Smooth muscle cell (in vitro differentiated cells): ENCODE data around the gene APOB. TPM values are rescaled to one million over a fixed set of nuclear protein-coding genes. Genes with fewer than 3 reads are reported as not detected.

Experiments used
- DNase-seq: peaks from one replicate; lab custom pipeline; 2025; ENCODE audit not compliant: unreplicated experiment; lab: John Stamatoyannopoulos, UW
- H2AFZ ChIP-seq: fragments of 200-600 bp; sonication (generic); 2 replicates; pipeline ENCODE4 v1.6.0; 2016; ENCODE audit warnings: antibody characterized with exemption, low read depth, mild to moderate bottlenecking
- H3F3A ChIP-seq: fragments of 200-600 bp; sonication (generic); 2 replicates; pipeline ENCODE4 v1.6.0; 2017; ENCODE audit warnings: antibody characterized with exemption, low read depth
- H3K27ac ChIP-seq: fragments of 200-600 bp; sonication (generic); 2 replicates; pipeline ENCODE4 v1.5.1; 2016; ENCODE audit warnings: low read depth, mild to moderate bottlenecking
- H3K27me3 ChIP-seq: fragments of 200-600 bp; sonication (generic); 2 replicates; pipeline ENCODE4 v1.6.1; 2016; ENCODE audit warnings: low read depth, mild to moderate bottlenecking
- H3K36me3 ChIP-seq: fragments of 200-600 bp; sonication (generic); 2 replicates; pipeline ENCODE4 v1.5.1; 2016; ENCODE audit warnings: low read depth
- H3K4me1 ChIP-seq: fragments of 200-600 bp; sonication (generic); 2 replicates; pipeline ENCODE4 v1.5.1; 2016; ENCODE audit warnings: low read depth
- H3K4me2 ChIP-seq: fragments of 200-600 bp; sonication (generic); 2 replicates; pipeline ENCODE4 v1.6.0; 2016; ENCODE audit warnings: mild to moderate bottlenecking
- H3K4me3 ChIP-seq: fragments of 200-600 bp; sonication (generic); 2 replicates; pipeline ENCODE4 v1.5.1; 2016; ENCODE audit warnings: mild to moderate bottlenecking
- H3K79me2 ChIP-seq: fragments of 200-600 bp; sonication (generic); 2 replicates; pipeline ENCODE4 v1.6.0; 2016; ENCODE audit warnings: low read depth, mild to moderate bottlenecking
- H3K9ac ChIP-seq: fragments of 200-600 bp; sonication (generic); 2 replicates; pipeline ENCODE4 v1.6.0; 2016; ENCODE audit warnings: low read depth
- H3K9me3 ChIP-seq: fragments of 200-600 bp; sonication (generic); replicated peaks from 2 replicates; pipeline ENCODE4 v1.5.1; 2016; ENCODE audit warnings: low read depth
- H4K20me1 ChIP-seq: fragments of 200-600 bp; sonication (generic); 2 replicates; pipeline ENCODE4 v1.6.0; 2016; ENCODE audit warnings: low read depth
- CTCF ChIP-seq: fragments of 200-600 bp; sonication (generic); IDR thresholded peaks from 2 replicates; pipeline ENCODE4 v1.5.1; 2017; ENCODE audit warnings: borderline replicate concordance, mild to moderate bottlenecking, antibody characterized with exemption; ENCODE audit not compliant: insufficient read depth, poor library complexity, severe bottlenecking
- WGBS: methylation state at CpG from one replicate; pipeline ENCODE4 v1.1.7; 2016; ENCODE audit warnings: low lambda C conversion rate; 5-methylcytosine and 5-hydroxymethylcytosine counted together
- polyA plus RNA-seq: library from polyadenylated mRNA; unstranded; fragments of >200 nt; fragmentation: Nextera tagmentation; extraction: Ambion mirVana; gene quantifications from 2 replicates; pipeline ENCODE4 v1.2.1, GENCODE V29; 2016
- total RNA-seq: library from RNA; depleted of rRNA; stranded (reverse); fragments of >200 nt; gene quantifications from 2 replicates; pipeline ENCODE4 v1.2.3, GENCODE V29; 2014

APOB gene
- total and polyA plus RNA-seq, 2 experiments from 2014 or later: under 0.01 to 0.09 TPM

- WGBS: 4% methylated on average over 21 of the region's 25 CpGs
- no peak overlapping the region for H3K9ac ChIP-seq
- H3K4me2 ChIP-seq: peak overlapping the region; percentile 82
- no peaks in the 10 kb centered on the region for H4K20me1 ChIP-seq
- H3K4me3 ChIP-seq: peak overlapping the region; percentile 44
- H3K79me2 ChIP-seq: no peaks in the 10 kb centered on the region
- no peak overlapping the region for H2AFZ ChIP-seq
- H3K27me3 ChIP-seq: peaks cover 50% of the 10 kb centered on the region
- peaks cover 6% of the 10 kb centered on the region for H3K4me1 ChIP-seq
- H3K36me3 ChIP-seq: no peaks in the 10 kb centered on the region
- peak; percentile 99 for TF ChIP-seq CTCF
- H3K27ac ChIP-seq: no peak overlapping the region
- DNase-seq: peak; percentile 31
- H3F3A ChIP-seq: no peaks in the 10 kb centered on the region
- no peaks in the 10 kb centered on the region for H3K9me3 ChIP-seq
Measured at GRCh38 chr2:21042958-21043743, 722 bp downstream of the APOB start.

- TF ChIP-seq CTCF: no peak
- H3K79me2 ChIP-seq: no peaks in the 10 kb centered on the region
- H3K9me3 ChIP-seq: no peaks in the 10 kb centered on the region
- no peaks in the 10 kb centered on the region for H3F3A ChIP-seq
- H3K9ac ChIP-seq: no peak overlapping the region
- H3K27me3 ChIP-seq: peaks cover 51% of the 10 kb centered on the region
- no peaks in the 10 kb centered on the region for H3K36me3 ChIP-seq
- no peak overlapping the region for H2AFZ ChIP-seq
- 21% methylated on average over 5 of the region's 5 CpGs for WGBS
- peak overlapping the region; percentile 44 for H3K4me3 ChIP-seq
- H3K4me1 ChIP-seq: peaks cover 6% of the 10 kb centered on the region
- DNase-seq: no peak
- H3K4me2 ChIP-seq: peak overlapping the region; percentile 82
- no peak overlapping the region for H3K27ac ChIP-seq
- H4K20me1 ChIP-seq: no peaks in the 10 kb centered on the region
Measured at GRCh38 chr2:21042708-21042957, 1.2 kb downstream of the APOB start.

GRCh38 chr2:21041943-21042707, 1.7 kb downstream of the APOB start:
- Histone ChIP-seq H3F3A (no peaks in the 10 kb centered on the region), H3K27me3 (peaks cover 50% of the 10 kb centered on the region), H3K4me2 (no peak overlapping the region), H3K36me3 (no peaks in the 10 kb centered on the region), H2AFZ (no peak overlapping the region), H3K79me2 (no peaks in the 10 kb centered on the region), H4K20me1 (no peaks in the 10 kb centered on the region), H3K9ac (no peak overlapping the region), H3K9me3 (no peaks in the 10 kb centered on the region), H3K27ac (no peak overlapping the region), H3K4me3 (peak overlapping the region; percentile 44), H3K4me1 (peaks cover 6% of the 10 kb centered on the region)
- DNase-seq: no peak
- WGBS: 64% methylated on average over 16 of the region's 16 CpGs
- no peak for TF ChIP-seq CTCF

- Histone ChIP-seq H3K9me3 (no peaks in the 10 kb centered on the region), H3K27me3 (peaks cover 43% of the 10 kb centered on the region), H4K20me1 (no peaks in the 10 kb centered on the region), H3K36me3 (no peaks in the 10 kb centered on the region), H3K9ac (no peak overlapping the region), H3K79me2 (no peaks in the 10 kb centered on the region), H3K4me1 (peaks cover 6% of the 10 kb centered on the region), H3F3A (no peaks in the 10 kb centered on the region), H3K4me3 (no peak overlapping the region), H2AFZ (no peak overlapping the region), H3K4me2 (no peak overlapping the region), H3K27ac (no peak overlapping the region)
- no peak for DNase-seq
- WGBS: 92% methylated on average over 4 of the region's 4 CpGs
- TF ChIP-seq CTCF: no peak
Measured at GRCh38 chr2:21041462-21041861, 2.4 kb downstream of the APOB start.
